DOHH2 (cell line): ENCODE data around the gene APBA2.

ENCODE experiments used
- H3F3A ChIP-seq: fragments of 200-600 bp; sonication (generic), shearing (Covaris generic); 2 replicates; pipeline ENCODE4 v1.6.0; 2016; ENCODE audit warnings: antibody characterized with exemption, mild to moderate bottlenecking; ENCODE audit not compliant: control insufficient read depth, insufficient read depth
- H3K27ac ChIP-seq: fragments of 200-600 bp; sonication (generic); 2 replicates; pipeline ENCODE4 v1.5.1; 2014; ENCODE audit warnings: low read depth, mild to moderate bottlenecking, low read length, moderate library complexity
- H3K27me3 ChIP-seq: fragments of 200-600 bp; sonication (generic); 2 replicates; pipeline ENCODE4 v1.6.1; 2014; ENCODE audit warnings: mild to moderate bottlenecking, low read length, mixed read lengths; ENCODE audit not compliant: control insufficient read depth
- H3K36me3 ChIP-seq: fragments of 200-600 bp; sonication (generic); 2 replicates; pipeline ENCODE4 v1.6.1; 2014; ENCODE audit warnings: mild to moderate bottlenecking, low read length, moderate library complexity, mixed read lengths; ENCODE audit not compliant: control insufficient read depth
- H3K4me1 ChIP-seq: fragments of 200-600 bp; sonication (generic); 2 replicates; pipeline ENCODE4 v1.6.1; 2014; ENCODE audit warnings: mild to moderate bottlenecking, low read length, mixed read lengths; ENCODE audit not compliant: control insufficient read depth
- H3K4me2 ChIP-seq: fragments of 200-600 bp; sonication (generic); 2 replicates; pipeline ENCODE4 v1.6.0; 2014; ENCODE audit warnings: mild to moderate bottlenecking, low read length, moderate library complexity
- H3K4me3 ChIP-seq: fragments of 200-600 bp; sonication (generic); 2 replicates; pipeline ENCODE4 v1.5.1; 2014; ENCODE audit warnings: mild to moderate bottlenecking, low read length, mixed read lengths
- H3K79me2 ChIP-seq: fragments of 200-600 bp; sonication (generic); 2 replicates; pipeline ENCODE4 v1.6.1; 2014; ENCODE audit warnings: mild to moderate bottlenecking, low read length, mixed read lengths; ENCODE audit not compliant: control insufficient read depth
- H3K9me2 ChIP-seq: fragments of 200-600 bp; sonication (generic); replicated peaks from 2 replicates; pipeline ENCODE4 v1.6.1; 2014; ENCODE audit warnings: mild to moderate bottlenecking, low read length, mixed read lengths; ENCODE audit not compliant: control insufficient read depth
- H3K9me3 ChIP-seq: fragments of 200-600 bp; sonication (generic); 2 replicates; pipeline ENCODE4 v1.6.1; 2014; ENCODE audit warnings: antibody characterized with exemption, low read length, mixed read lengths; ENCODE audit not compliant: control insufficient read depth, insufficient read depth
- H4K20me1 ChIP-seq: fragments of 200-600 bp; sonication (generic); 2 replicates; pipeline ENCODE4 v1.6.0; 2014; ENCODE audit warnings: low read depth, mild to moderate bottlenecking, antibody characterized with exemption, low read length, moderate library complexity; ENCODE audit not compliant: control insufficient read depth, insufficient read depth
- CTCF ChIP-seq: fragments of 200-600 bp; sonication (generic); IDR thresholded peaks from one replicate; pipeline ENCODE4 v1.5.1; 2014; ENCODE audit warnings: antibody characterized with exemption, mild to moderate bottlenecking, low read depth, low read length; ENCODE audit not compliant: poor library complexity, severe bottlenecking
- EZH2phosphoT487 ChIP-seq: fragments of 200-600 bp; sonication (generic); IDR thresholded peaks from 2 replicates; pipeline ENCODE4 v1.6.1; 2017; ENCODE audit warnings: borderline replicate concordance, mild to moderate bottlenecking, antibody characterized with exemption, low read length, moderate library complexity, mixed read lengths

Gene APBA2

GRCh38 chr15:28954466-28955159 is 68.8 kb downstream of the APBA2 start:
- no peaks in the 10 kb centered on the region for H3K36me3 ChIP-seq
- TF ChIP-seq CTCF (no peak), EZH2phosphoT487 (no peak)
- no peaks in the 10 kb centered on the region for H3K79me2 ChIP-seq
- H3K27me3 ChIP-seq, result no peaks in the 10 kb centered on the region
- no peaks in the 10 kb centered on the region for H3F3A ChIP-seq
- H3K27ac ChIP-seq, result no peak overlapping the region
- H4K20me1 ChIP-seq, result no peaks in the 10 kb centered on the region
- no peak overlapping the region for H3K4me2 ChIP-seq
- H3K4me1 ChIP-seq, result no peaks in the 10 kb centered on the region
- no peaks in the 10 kb centered on the region for H3K9me2 ChIP-seq
- H3K4me3 ChIP-seq, result no peak overlapping the region
- H3K9me3 ChIP-seq, result no peaks in the 10 kb centered on the region

- no peak overlapping the region for H3K4me3 ChIP-seq
- H3K9me2 ChIP-seq, result no peaks in the 10 kb centered on the region
- H3K27me3 ChIP-seq, result no peaks in the 10 kb centered on the region
- no peaks in the 10 kb centered on the region for H3F3A ChIP-seq
- H3K9me3 ChIP-seq, result no peaks in the 10 kb centered on the region
- H3K36me3 ChIP-seq, result no peaks in the 10 kb centered on the region
- H3K27ac ChIP-seq, result no peak overlapping the region
- no peak overlapping the region for H3K4me2 ChIP-seq
- H4K20me1 ChIP-seq, result no peaks in the 10 kb centered on the region
- no peaks in the 10 kb centered on the region for H3K79me2 ChIP-seq
- no peaks in the 10 kb centered on the region for H3K4me1 ChIP-seq
- no peak for TF ChIP-seq CTCF
- no peak for TF ChIP-seq EZH2phosphoT487
These were observed 69.6 kb downstream of the APBA2 start for GRCh38 chr15:28955160-28955992.

GRCh38 chr15:28955993-28956421 is 70.2 kb downstream of the APBA2 start:
- H3K9me3 ChIP-seq, result no peaks in the 10 kb centered on the region
- no peak overlapping the region for H3K4me3 ChIP-seq
- no peaks in the 10 kb centered on the region for H3K4me1 ChIP-seq
- H3K27ac ChIP-seq, result no peak overlapping the region
- no peaks in the 10 kb centered on the region for H3K27me3 ChIP-seq
- no peak for TF ChIP-seq CTCF
- H3F3A ChIP-seq, result no peaks in the 10 kb centered on the region
- H3K36me3 ChIP-seq, result no peaks in the 10 kb centered on the region
- no peak overlapping the region for H3K4me2 ChIP-seq
- H3K79me2 ChIP-seq, result no peaks in the 10 kb centered on the region
- H4K20me1 ChIP-seq, result no peaks in the 10 kb centered on the region
- H3K9me2 ChIP-seq, result no peaks in the 10 kb centered on the region
